HepG2 (cell line): ENCODE results near the gene CHKA. TPM values are rescaled to one million over a fixed set of nuclear protein-coding genes. Genes with fewer than 3 reads are reported as not detected.

Source experiments
- ARNT ChIP-seq: fragments of 450-650 bp; IDR thresholded peaks from 2 replicates; pipeline ENCODE4 v1.6.1; 2017
- GABPA ChIP-seq, 2 experiments: IDR thresholded peaks; 2 replicates each; pipeline ENCODE4 v1.6.1; 2011 to 2016; ENCODE audit warnings: low read depth in 2 of 2, low read length in 1 of 2, missing biosample characterization in 1 of 2, missing genetic modification characterization in 1 of 2
- HOXD1 ChIP-seq: sonication (generic); formaldehyde crosslinking; IDR thresholded peaks from 2 replicates; pipeline ENCODE4 v1.5.0; 2020; ENCODE audit warnings: missing genetic modification reagents
- MAX ChIP-seq: IDR thresholded peaks from 2 replicates; pipeline ENCODE4 v1.6.1; 2012; ENCODE audit warnings: inconsistent platforms
- MLXIP ChIP-seq: sonication (generic); formaldehyde crosslinking; IDR thresholded peaks from 2 replicates; pipeline ENCODE4 v1.9.0; 2021; ENCODE audit warnings: missing genetic modification reagents, borderline replicate concordance
- PAX8 ChIP-seq: sonication (generic); formaldehyde crosslinking; IDR thresholded peaks from 2 replicates; pipeline ENCODE4 v1.8.0; 2022; ENCODE audit warnings: mild to moderate bottlenecking, missing genetic modification reagents, borderline replicate concordance
- REXO4 ChIP-seq: sonication (generic); formaldehyde crosslinking; IDR thresholded peaks from 2 replicates; pipeline ENCODE4 v1.8.0; 2022; ENCODE audit warnings: missing genetic modification reagents, mild to moderate bottlenecking, borderline replicate concordance
- SP2 ChIP-seq: sonication (generic); formaldehyde crosslinking; IDR thresholded peaks from 2 replicates; pipeline ENCODE4 v1.5.1; 2020; ENCODE audit warnings: mild to moderate bottlenecking, missing genetic modification reagents
- TOE1 ChIP-seq: sonication (generic); formaldehyde crosslinking; IDR thresholded peaks from 2 replicates; pipeline ENCODE4 v1.4.0; 2020; ENCODE audit warnings: mild to moderate bottlenecking, missing genetic modification reagents
- TRAFD1 ChIP-seq: sonication (generic); formaldehyde crosslinking; IDR thresholded peaks from 2 replicates; pipeline ENCODE4 v1.5.1; 2020; ENCODE audit warnings: missing genetic modification reagents, mild to moderate bottlenecking, borderline replicate concordance
- ZBTB1 ChIP-seq: sonication (generic); formaldehyde crosslinking; IDR thresholded peaks from 2 replicates; pipeline ENCODE4 v1.4.0; 2020; ENCODE audit warnings: missing genetic modification reagents, borderline replicate concordance
- ZBTB2 ChIP-seq: sonication (generic); formaldehyde crosslinking; IDR thresholded peaks from 2 replicates; pipeline ENCODE4 v1.8.0; 2022; ENCODE audit warnings: low read depth, missing genetic modification reagents
- ZHX1 ChIP-seq: sonication (generic); formaldehyde crosslinking; IDR thresholded peaks from 2 replicates; pipeline ENCODE4 v1.8.1; 2022; ENCODE audit warnings: low read depth, mild to moderate bottlenecking, missing genetic modification reagents
- ZNF17 ChIP-seq: sonication (generic); formaldehyde crosslinking; IDR thresholded peaks from 2 replicates; pipeline ENCODE4 v1.5.0; 2020; ENCODE audit warnings: mild to moderate bottlenecking, missing genetic modification reagents
- ZNF276 ChIP-seq: sonication (generic); formaldehyde crosslinking; IDR thresholded peaks from 2 replicates; pipeline ENCODE4 v1.4.0; 2020; ENCODE audit warnings: mild to moderate bottlenecking, low read depth, missing genetic modification reagents
- ZNF546 ChIP-seq: sonication (generic); formaldehyde crosslinking; conservative IDR thresholded peaks from 2 replicates; pipeline ENCODE4 v1.8.1; 2023; ENCODE audit warnings: mild to moderate bottlenecking, missing genetic modification reagents
- polyA plus RNA-seq, 8 experiments: library from polyadenylated mRNA; depleted of rRNA in 3 of 8; stranded (reverse) in 7 of 8; unstranded in 1 of 8; fragments of >200 nt; fragmentation: Illumina TruSeq in 4 of 8; extraction: Trizol in 4 of 8; gene quantifications; 2 replicates each; pipeline versions ENCODE4 v1.2.1 to v1.2.3, GENCODE V29; 2011 to 2016; ENCODE audit warnings: low read depth in 4 of 8, missing spikeins in 1 of 8, mixed read lengths in 1 of 8; ENCODE audit not compliant: insufficient read depth in 1 of 8
- total RNA-seq, 5 experiments: library from RNA; depleted of rRNA; stranded (reverse); fragments of >200 nt; fragmentation: Illumina TruSeq; extraction: Trizol; gene quantifications; 2 replicates each; pipeline ENCODE4 v1.2.3, GENCODE V29; 2016; ENCODE audit warnings: low read depth in 1 of 5

The CHKA gene
- total and polyA plus RNA-seq, 2 of the 13 experiments (the other 11 are each of a cell fraction or from before 2014, with no cell fraction given): 71.6 to 92.7 TPM

- no peak for TF ChIP-seq MLXIP
- no peak for TF ChIP-seq GABPA (IDR thresholded peaks at IDR 0.05; ENCODE audit: low read depth, low read length)
- peak; percentile 68 for TF ChIP-seq GABPA (CRISPR knock-in tag; IDR thresholded peaks at IDR 0.05; ENCODE audit: low read depth)
- TF ChIP-seq TRAFD1 (CRISPR knock-in tag): 0 out of 2 replicates have a peak, but pooled peaks have one; percentile 86
- peak; percentile 49; the same call in 1 of the 2 replicates for TF ChIP-seq ZNF276 (CRISPR knock-in tag)
- TF ChIP-seq SP2 (CRISPR knock-in tag): no peak; the same call in 1 of the 2 replicates
- TF ChIP-seq HOXD1: peak; percentile 76; the same call in 1 of the 2 replicates
- TF ChIP-seq ZNF546 (CRISPR knock-in tag): no peak
- peak; percentile 76; the same call in 1 of the 2 replicates for TF ChIP-seq ZBTB2 (CRISPR knock-in tag)
- TF ChIP-seq ZNF17: no peak
- no peak for TF ChIP-seq ARNT
- TF ChIP-seq ZHX1 (CRISPR knock-in tag): peak; percentile 57
- TF ChIP-seq ZBTB1 (CRISPR knock-in tag): no peak
- no peak for TF ChIP-seq TOE1 (CRISPR knock-in tag)
- peak; percentile 44; the same call in 1 of the 2 replicates for TF ChIP-seq PAX8 (CRISPR knock-in tag)
- no peak for TF ChIP-seq REXO4
- peak; percentile 82 for TF ChIP-seq MAX
Measured at GRCh38 chr11:68038226-68038717, 82.9 kb downstream of the CHKA start (continued).
